AG08396 (cell line): ENCODE results near the gene CD69.

Experiments used
- DNase-seq: peaks from one replicate; pipeline ENCODE4 v3.0.0; 2012; ENCODE audit warnings: low spot score, mixed read lengths

Gene CD69

GRCh38 chr12:9781360-9781759, 20.7 kb upstream of the CD69 start:
- no peak for DNase-seq

- no peak for DNase-seq
Measured at GRCh38 chr12:9779209-9779608, 18.5 kb upstream of the CD69 start.

- no peak for DNase-seq
Measured at GRCh38 chr12:9776781-9777180, 16.1 kb upstream of the CD69 start.

- no peak for DNase-seq
Measured at GRCh38 chr12:9773216-9773877, 12.6 kb upstream of the CD69 start.

GRCh38 chr12:9763025-9763424, 2.3 kb upstream of the CD69 start:
- DNase-seq: no peak

GRCh38 chr12:9762369-9762768, 1.7 kb upstream of the CD69 start:
- DNase-seq: no peak

- no peak for DNase-seq
Measured at GRCh38 chr12:9761419-9761781, 699 bp upstream of the CD69 start.

- no peak for DNase-seq
Measured at GRCh38 chr12:9760120-9760519, 581 bp downstream of the CD69 start.

- DNase-seq: no peak
Measured at GRCh38 chr12:9759694-9760093, 1.0 kb downstream of the CD69 start.

GRCh38 chr12:9758119-9758518, 2.6 kb downstream of the CD69 start:
- no peak for DNase-seq

- no peak for DNase-seq
Measured at GRCh38 chr12:9757433-9758025, 3.2 kb downstream of the CD69 start.

- no peak for DNase-seq
Measured at GRCh38 chr12:9756706-9757105, 4.0 kb downstream of the CD69 start.

- no peak for DNase-seq
Measured at GRCh38 chr12:9756170-9756569, 4.5 kb downstream of the CD69 start.

- no peak for DNase-seq
Measured at GRCh38 chr12:9755567-9755966, 5.1 kb downstream of the CD69 start.

- no peak for DNase-seq
Measured at GRCh38 chr12:9755035-9755434, 5.7 kb downstream of the CD69 start.

- no peak for DNase-seq
Measured at GRCh38 chr12:9754099-9754927, 6.4 kb downstream of the CD69 start.

GRCh38 chr12:9753498-9753897, 7.2 kb downstream of the CD69 start:
- no peak for DNase-seq

- DNase-seq: no peak
Measured at GRCh38 chr12:9753073-9753472, 7.6 kb downstream of the CD69 start.

GRCh38 chr12:9752145-9752933, 8.4 kb downstream of the CD69 start:
- DNase-seq: no peak

- DNase-seq: no peak
Measured at GRCh38 chr12:9751204-9752144, 9.2 kb downstream of the CD69 start.
